Uterus (tissue), 4 donors: ENCODE data around the gene VASP. TPM values are rescaled to one million over a fixed set of nuclear protein-coding genes. Genes with fewer than 3 reads are reported as not detected.

ENCODE experiments used
- DNase-seq, 2 donors: peaks; one replicate each; pipeline ENCODE4 v3.0.0-alpha.2; 2019 to 2020
- H3K27ac ChIP-seq, 2 donors: fragments of 200-600 bp; sonication (generic); 1 replicate in 1 of 2; 2 replicates in 1 of 2; pipeline ENCODE4 v1.5.1; 2016 to 2018
- H3K27me3 ChIP-seq, 2 donors: fragments of 200-600 bp; sonication (generic); one replicate each; pipeline ENCODE4 v1.5.1; 2018 to 2019; ENCODE audit warnings: control low read depth in 1 of 2
- H3K36me3 ChIP-seq, 2 donors: fragments of 200-600 bp; sonication (generic); one replicate each; pipeline ENCODE4 v1.5.1; 2019; ENCODE audit warnings: control low read depth in 1 of 2
- H3K4me1 ChIP-seq, 2 donors: fragments of 200-600 bp; sonication (generic); one replicate each; pipeline ENCODE4 v1.5.1; 2018 to 2019; ENCODE audit warnings: control low read depth in 1 of 2
- H3K4me3 ChIP-seq, 2 donors: fragments of 200-600 bp; sonication (generic); 1 replicate in 1 of 2; 2 replicates in 1 of 2; pipeline ENCODE4 v1.5.1; 2018 to 2019; ENCODE audit warnings: mild to moderate bottlenecking in 1 of 2
- H3K9me3 ChIP-seq, 2 donors: fragments of 200-600 bp; sonication (generic); one replicate each; pipeline ENCODE4 v1.5.1; 2019; ENCODE audit warnings: control low read depth in 1 of 2
- CTCF ChIP-seq, 4 experiments: fragments of 200-600 bp in 2 of 4; fragments of 450-650 bp in 2 of 4; sonication (generic) in 2 of 4; IDR thresholded peaks; one replicate each; pipeline ENCODE4 v1.5.1; 2016 to 2019; ENCODE audit warnings: antibody characterized with exemption in 4 of 4, mild to moderate bottlenecking in 2 of 4, moderate library complexity in 1 of 4
- POLR2A ChIP-seq, 2 donors: fragments of 450-650 bp; IDR thresholded peaks; one replicate each; pipeline ENCODE4 v1.6.1; 2016; ENCODE audit warnings: antibody characterized with exemption in 2 of 2, mild to moderate bottlenecking in 1 of 2, moderate library complexity in 1 of 2
- intact Hi-C: fragments of 100-400 bp; cut with DNase I; formaldehyde crosslinking; loops from one replicate; pipeline ENCODE4 v1.15.1; 2023; ENCODE audit warnings: low total_unique reads
- total RNA-seq, 4 donors: library from RNA; depleted of rRNA in 3 of 4; stranded (reverse); fragments of >200 nt in 3 of 4; gene quantifications; one replicate each; pipeline versions ENCODE4 v1.1.0 to v1.2.4, GENCODE V29; 2014 to 2023
- donor health status: DM: yes; HTN: yes; CAD: no.

VASP gene
- total RNA-seq, 4 donors from 2014 or later: 21.5 to 157 (median 38.3) TPM

- H3K36me3 ChIP-seq: no peaks in the 10 kb centered on the region
- H3K9me3 ChIP-seq: no peaks in the 10 kb centered on the region
- H3K27ac ChIP-seq: no peak overlapping the region
- no peaks in the 10 kb centered on the region for H3K4me1 ChIP-seq
- TF ChIP-seq CTCF (IDR thresholded peaks at IDR 0.05): no peak
- TF ChIP-seq POLR2A (IDR thresholded peaks at IDR 0.05): no peak
- H3K27me3 ChIP-seq: no peaks in the 10 kb centered on the region
- intact Hi-C loops: no loop called here
- no peak for DNase-seq
- no peak overlapping the region for H3K4me3 ChIP-seq
Observed at GRCh38 chr19:45575216-45575615, 67.9 kb downstream of the VASP start.

Other genes with a start within 250 kb of the VASP start
- 1 to 10 TPM in 2 of 4 donors, not detected in 2; 1.1 to 2.5 TPM for gene CKM, start 184.6 kb upstream of the VASP start, total RNA-seq
- under 1 TPM in 1 of 4 donors, not detected in 3; 0.55 TPM for gene KLC3, start 166.7 kb upstream of the VASP start, total RNA-seq
- 10 to 100 TPM in 2 of 4 donors, 1 to 10 TPM in 2; 1.8 to 16.6 (median 10.5) TPM for gene ERCC2, start 136.9 kb upstream of the VASP start, total RNA-seq
- 10 to 100 TPM in 1 of 4 donors, 1 to 10 TPM in 2, under 1 TPM in 1; 0.51 to 30.2 (median 3.0) TPM for gene PPP1R13L, start 102.4 kb upstream of the VASP start, total RNA-seq
- gene POLR1G, start 100.8 kb upstream of the VASP start, total RNA-seq: 10 to 100 TPM in 1 of 4 donors, 1 to 10 TPM in 2, under 1 TPM in 1; 0.26 to 11.3 (median 3.5) TPM
- 100 to 1,000 TPM in 1 of 4 donors, 10 to 100 TPM in 3; 37.9 to 130 (median 68.0) TPM for gene ERCC1, start 83.6 kb upstream of the VASP start, total RNA-seq
- gene FOSB, start 39.5 kb upstream of the VASP start, total RNA-seq: 10 to 100 TPM in 2 of 4 donors, 1 to 10 TPM in 1, not detected in 1; 8.1 to 52.1 (median 28.6) TPM
- 1 to 10 TPM in 3 of 4 donors, not detected in 1; 5.9 to 9.0 (median 7.0) TPM for gene RTN2, start 10.4 kb upstream of the VASP start, total RNA-seq
- gene PPM1N, start 9.0 kb upstream of the VASP start, total RNA-seq: 10 to 100 TPM in 1 of 4 donors, not detected in 3; 42.5 TPM
- 1 to 10 TPM; 2.8 to 9.1 (median 5.1) TPM for gene OPA3, start 77.3 kb downstream of the VASP start, total RNA-seq
- 10 to 100 TPM in 1 of 4 donors, 1 to 10 TPM in 2, under 1 TPM in 1; 0.62 to 13.5 (median 6.6) TPM for gene GPR4, start 94.7 kb downstream of the VASP start, total RNA-seq
- 10 to 100 TPM in 2 of 4 donors, 1 to 10 TPM in 2; 1.2 to 18.4 (median 11.6) TPM for gene EML2, start 131.9 kb downstream of the VASP start, total RNA-seq
- gene GIPR, start 160.7 kb downstream of the VASP start, total RNA-seq: under 1 TPM in 1 of 4 donors, not detected in 3; 0.98 TPM
- 100 to 1,000 TPM in 3 of 4 donors, 10 to 100 TPM in 1; 96.0 to 386 (median 310) TPM for gene SNRPD2, start 184.5 kb downstream of the VASP start, total RNA-seq
- 10 to 100 TPM in 1 of 4 donors, 1 to 10 TPM in 2, not detected in 1; 6.5 to 18.2 (median 9.5) TPM for gene QPCTL, start 185.2 kb downstream of the VASP start, total RNA-seq
- 10 to 100 TPM in 3 of 4 donors, 1 to 10 TPM in 1; 7.0 to 36.1 (median 15.2) TPM for gene FBXO46, start 223.4 kb downstream of the VASP start, total RNA-seq
- gene MEIOSIN, start 226.0 kb downstream of the VASP start, total RNA-seq: not detected